Astrocyte of the cerebellum (primary cell): ENCODE results near the gene GPR137B.
A peak's percentile ranks its signal among the peaks of the same experiment; 100 is the strongest.

Source experiments
- DNase-seq: peaks from one replicate; pipeline ENCODE4 v3.0.0-alpha.2; 2011; ENCODE audit warnings: low read depth
- H3K4me3 ChIP-seq: 2 replicates; pipeline ENCODE4 v1.5.1; 2011; ENCODE audit warnings: mild to moderate bottlenecking, low read depth, low read length, moderate library complexity
- in situ Hi-C: cut with HindIII; loops from 2 replicates; pipeline ENCODE4 v1.10.0; 2017; ENCODE audit warnings: low sequenced_read_pairs
- TF ChIP-seq, protein P1 (sequence below): IDR thresholded peaks from 2 replicates; pipeline ENCODE4 v1.5.1; 2012; ENCODE audit warnings: low read length, low read depth, moderate library complexity, mild to moderate bottlenecking; ENCODE audit errors: missing control alignments

GPR137B gene

DNA sequence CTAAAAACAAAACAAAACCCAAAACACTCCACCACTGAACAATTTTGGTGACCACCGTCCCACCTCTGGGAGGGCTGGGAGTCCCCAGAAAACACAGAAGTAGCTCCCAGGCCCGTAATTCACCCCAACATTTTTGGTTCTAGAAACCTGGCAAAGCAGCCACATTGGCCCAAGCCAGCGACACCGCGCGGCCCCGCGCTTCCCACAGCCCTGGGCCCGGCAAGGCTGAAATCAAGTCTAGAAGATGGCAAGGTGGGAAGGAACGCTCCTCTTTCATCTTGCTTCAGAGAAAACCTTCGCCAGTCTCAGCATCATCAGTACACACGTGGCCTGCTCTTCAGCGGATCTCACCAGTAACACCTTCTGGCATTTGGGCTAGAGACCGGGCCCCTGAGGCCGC lies 41.5 kb upstream of the GPR137B start:
- H3K4me3 ChIP-seq: no peak overlapping the region
- TF ChIP-seq, protein P1, sequence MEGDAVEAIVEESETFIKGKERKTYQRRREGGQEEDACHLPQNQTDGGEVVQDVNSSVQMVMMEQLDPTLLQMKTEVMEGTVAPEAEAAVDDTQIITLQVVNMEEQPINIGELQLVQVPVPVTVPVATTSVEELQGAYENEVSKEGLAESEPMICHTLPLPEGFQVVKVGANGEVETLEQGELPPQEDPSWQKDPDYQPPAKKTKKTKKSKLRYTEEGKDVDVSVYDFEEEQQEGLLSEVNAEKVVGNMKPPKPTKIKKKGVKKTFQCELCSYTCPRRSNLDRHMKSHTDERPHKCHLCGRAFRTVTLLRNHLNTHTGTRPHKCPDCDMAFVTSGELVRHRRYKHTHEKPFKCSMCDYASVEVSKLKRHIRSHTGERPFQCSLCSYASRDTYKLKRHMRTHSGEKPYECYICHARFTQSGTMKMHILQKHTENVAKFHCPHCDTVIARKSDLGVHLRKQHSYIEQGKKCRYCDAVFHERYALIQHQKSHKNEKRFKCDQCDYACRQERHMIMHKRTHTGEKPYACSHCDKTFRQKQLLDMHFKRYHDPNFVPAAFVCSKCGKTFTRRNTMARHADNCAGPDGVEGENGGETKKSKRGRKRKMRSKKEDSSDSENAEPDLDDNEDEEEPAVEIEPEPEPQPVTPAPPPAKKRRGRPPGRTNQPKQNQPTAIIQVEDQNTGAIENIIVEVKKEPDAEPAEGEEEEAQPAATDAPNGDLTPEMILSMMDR: no peak
- DNase-seq: no peak
- in situ Hi-C loops: no loop called here

DNA sequence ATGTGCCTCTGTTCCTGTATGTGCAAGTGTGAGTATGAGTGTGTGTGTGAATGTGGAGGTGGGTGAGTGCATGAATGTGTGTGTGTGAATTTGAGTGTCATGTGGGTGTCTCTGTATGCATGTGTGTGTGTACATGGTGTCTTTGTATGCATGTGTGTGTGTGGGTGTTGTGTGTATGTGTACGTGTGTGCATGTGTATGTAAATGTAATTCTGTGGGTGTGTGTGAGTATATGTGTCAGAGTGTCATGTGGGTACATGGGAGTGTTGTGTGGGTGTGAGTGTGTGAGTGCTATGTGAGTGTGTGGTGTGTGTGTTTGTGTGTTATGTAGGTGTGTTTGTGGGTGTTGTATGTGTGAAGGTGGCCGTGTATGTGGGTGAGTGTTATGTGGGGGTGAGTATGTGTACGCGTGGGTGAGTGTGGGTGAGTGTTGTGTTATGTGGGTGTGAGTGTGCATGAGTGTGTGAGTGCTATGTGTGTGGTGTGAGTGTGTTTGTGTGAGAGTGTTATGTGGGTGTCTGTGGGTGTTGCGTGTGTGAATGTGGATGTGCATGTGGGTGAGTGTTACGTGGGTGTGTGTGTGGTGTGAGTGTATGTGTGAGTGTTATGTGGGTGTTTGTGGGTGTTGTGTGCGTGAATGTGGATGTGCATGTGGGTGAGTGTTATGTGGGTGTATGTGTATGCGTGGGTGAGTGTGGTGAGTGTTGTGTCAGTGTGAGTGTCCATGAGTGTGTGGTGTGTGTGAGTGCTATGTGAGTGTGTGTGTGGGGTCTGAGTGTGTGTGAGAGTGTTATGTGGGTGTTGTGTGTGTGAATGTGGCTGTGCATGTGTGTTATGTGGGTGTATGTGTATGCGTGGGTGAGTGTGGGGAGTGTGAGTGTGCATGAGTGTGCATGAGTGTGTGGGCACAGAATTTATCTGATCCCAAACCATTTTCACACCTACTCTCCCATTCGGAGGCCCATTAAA lies 40.8 kb upstream of the GPR137B start:
- no peak for DNase-seq
- H3K4me3 ChIP-seq: no peak overlapping the region
- TF ChIP-seq, protein P1: no peak
- in situ Hi-C loops: no loop called here

DNA sequence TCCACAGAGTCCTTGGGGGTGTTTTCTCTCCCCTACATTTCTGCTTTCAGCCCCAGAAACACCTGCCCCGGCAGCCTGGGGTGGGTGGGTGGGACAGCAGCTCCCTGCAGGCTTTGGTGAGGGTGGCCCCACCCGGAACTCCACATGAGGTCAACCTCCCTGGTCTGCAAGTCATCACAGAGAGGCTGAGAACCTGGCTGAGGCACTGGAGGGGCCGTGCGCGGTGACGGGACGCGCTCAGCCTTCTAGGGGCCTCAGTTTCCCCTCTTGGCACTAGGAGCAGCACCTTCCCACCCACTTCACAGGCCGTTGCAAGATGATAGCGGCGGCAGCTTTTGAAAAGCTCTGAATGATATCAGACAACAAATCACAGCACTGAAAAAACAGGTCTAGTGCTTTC lies 39.7 kb upstream of the GPR137B start:
- TF ChIP-seq, protein P1: no peak
- in situ Hi-C loops: no loop called here
- no peak overlapping the region for H3K4me3 ChIP-seq
- DNase-seq: no peak

DNA sequence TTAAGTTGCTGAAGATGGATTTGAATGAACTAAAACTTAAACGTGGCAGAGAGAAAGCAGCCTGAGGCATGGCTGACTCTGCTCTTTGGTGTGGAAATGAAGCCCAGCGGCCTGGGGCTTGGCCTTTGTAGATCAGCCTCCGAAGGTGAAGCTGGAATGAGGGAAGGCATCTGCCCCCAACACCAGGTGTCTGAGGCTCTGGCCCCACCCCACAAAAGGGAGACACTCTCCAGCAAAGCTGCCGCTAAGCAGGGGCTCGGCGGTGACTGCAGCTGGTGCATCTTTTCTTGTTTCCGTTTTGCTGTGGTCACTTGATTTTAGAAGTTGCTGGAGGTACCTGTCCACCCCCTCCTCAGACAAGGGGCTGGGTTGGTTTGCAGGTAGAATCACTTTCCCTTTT lies 39.3 kb upstream of the GPR137B start:
- H3K4me3 ChIP-seq: no peak overlapping the region
- TF ChIP-seq, protein P1: no peak
- in situ Hi-C loops: no loop called here
- no peak for DNase-seq

DNA sequence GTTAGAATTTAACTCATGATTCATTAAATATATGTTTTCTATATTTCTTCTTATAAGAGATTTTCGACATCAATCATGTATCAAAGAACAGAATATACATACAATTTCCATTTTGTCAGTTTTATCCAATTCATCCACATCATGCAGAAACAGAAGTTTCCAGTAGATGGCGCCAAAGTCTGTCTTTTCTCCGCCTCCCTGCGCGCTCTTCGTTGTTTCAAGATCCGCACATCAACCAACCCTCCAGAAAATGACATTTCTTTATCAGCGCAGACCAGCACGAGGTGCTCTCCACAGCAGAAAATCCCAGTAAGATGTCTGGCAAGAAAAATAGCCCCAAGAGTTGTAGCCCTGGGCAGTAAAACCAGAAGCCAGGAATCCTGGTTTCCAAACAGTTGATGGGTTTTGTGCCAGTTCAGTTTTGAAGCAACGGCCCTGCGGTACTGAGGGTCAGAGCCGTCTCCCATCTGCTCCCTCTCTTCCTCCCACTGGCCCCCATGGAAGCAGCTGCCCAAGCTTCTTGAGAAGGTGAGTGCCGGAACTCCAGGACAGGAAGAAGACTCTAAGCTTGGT lies 38.6 kb upstream of the GPR137B start:
- no peak overlapping the region for H3K4me3 ChIP-seq
- in situ Hi-C loops: no loop called here
- TF ChIP-seq, protein P1: peak; percentile 68
- peak; percentile 32 for DNase-seq

DNA sequence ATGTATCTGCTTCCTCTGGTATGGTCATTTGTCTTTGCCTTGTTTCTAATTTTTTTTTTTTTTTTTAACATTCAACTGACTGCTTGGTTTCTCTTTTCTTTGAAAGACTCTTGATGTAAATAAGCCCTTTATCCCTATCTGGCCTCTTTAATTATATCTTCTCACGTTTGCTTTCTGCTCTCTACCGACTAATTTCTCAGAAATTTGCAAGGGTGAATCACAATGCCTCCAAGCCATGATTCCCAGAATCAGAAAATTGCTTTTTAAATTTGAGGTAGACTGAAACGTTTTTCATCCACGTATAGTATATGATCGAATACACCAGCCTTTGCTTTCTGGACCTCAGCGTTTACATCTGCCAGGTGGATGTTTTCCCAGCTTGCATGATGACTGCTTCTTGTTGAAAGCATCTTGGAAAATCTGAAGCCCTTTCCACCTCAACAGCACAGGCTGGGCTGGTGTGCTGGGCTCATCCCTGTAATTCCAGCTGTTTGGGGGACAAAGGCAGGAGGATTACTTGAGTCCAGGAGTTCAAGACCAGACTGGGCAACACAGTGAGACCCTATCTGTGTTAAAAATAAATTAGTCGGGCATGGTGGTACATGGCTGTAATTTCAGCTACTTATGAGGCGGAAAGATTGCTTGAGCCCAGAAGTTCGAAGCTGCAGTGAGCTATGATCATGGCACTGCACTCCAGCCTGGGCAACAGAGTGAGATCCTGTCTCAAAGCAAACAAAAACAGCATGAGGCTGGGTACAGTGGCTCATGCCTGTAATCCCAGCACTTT lies 35.0 kb upstream of the GPR137B start:
- no peak for DNase-seq
- no peak overlapping the region for H3K4me3 ChIP-seq
- TF ChIP-seq, protein P1: no peak
- in situ Hi-C loops: no loop called here
